IPS-18a (cell line): ENCODE measurements around the gene TPRX1.
"Not testable (repeated sequence)": the region's sequence is repeated elsewhere in the genome, so short reads cannot be mapped to it uniquely, and the experiment has no call there.

Source experiments
- H3K27ac ChIP-seq: one replicate; pipeline ENCODE4 v1.5.1; 2013; ENCODE audit warnings: low read length
- H3K27me3 ChIP-seq: one replicate; pipeline ENCODE4 v1.6.1; 2013; ENCODE audit warnings: mild to moderate bottlenecking, low read length; ENCODE audit not compliant: control insufficient read depth, insufficient read depth
- H3K36me3 ChIP-seq: one replicate; pipeline ENCODE4 v1.6.1; 2013; ENCODE audit warnings: low read depth, low read length; ENCODE audit not compliant: control insufficient read depth
- H3K4me1 ChIP-seq: one replicate; pipeline ENCODE4 v1.6.1; 2013; ENCODE audit warnings: low read depth, low read length; ENCODE audit not compliant: control insufficient read depth
- H3K4me3 ChIP-seq: one replicate; pipeline ENCODE4 v1.5.1; 2013; ENCODE audit warnings: low read length
- H3K9ac ChIP-seq: one replicate; pipeline ENCODE4 v1.6.1; 2013; ENCODE audit warnings: mild to moderate bottlenecking, low read length, moderate library complexity
- H3K9me3 ChIP-seq: one replicate; pipeline ENCODE4 v1.6.1; 2013; ENCODE audit warnings: low read depth, low read length; ENCODE audit not compliant: control insufficient read depth

The TPRX1 gene

GRCh38 chr19:47765523-47766358 is 38.6 kb downstream of the TPRX1 start:
- H3K9me3 ChIP-seq, result no peaks in the 10 kb centered on the region
- H3K9ac ChIP-seq, result no peak overlapping the region
- no peak overlapping the region for H3K4me3 ChIP-seq
- no peaks in the 10 kb centered on the region for H3K27me3 ChIP-seq
- peaks cover 9% of the 10 kb centered on the region for H3K4me1 ChIP-seq
- H3K36me3 ChIP-seq, result no peaks in the 10 kb centered on the region
- no peak overlapping the region for H3K27ac ChIP-seq

DNA sequence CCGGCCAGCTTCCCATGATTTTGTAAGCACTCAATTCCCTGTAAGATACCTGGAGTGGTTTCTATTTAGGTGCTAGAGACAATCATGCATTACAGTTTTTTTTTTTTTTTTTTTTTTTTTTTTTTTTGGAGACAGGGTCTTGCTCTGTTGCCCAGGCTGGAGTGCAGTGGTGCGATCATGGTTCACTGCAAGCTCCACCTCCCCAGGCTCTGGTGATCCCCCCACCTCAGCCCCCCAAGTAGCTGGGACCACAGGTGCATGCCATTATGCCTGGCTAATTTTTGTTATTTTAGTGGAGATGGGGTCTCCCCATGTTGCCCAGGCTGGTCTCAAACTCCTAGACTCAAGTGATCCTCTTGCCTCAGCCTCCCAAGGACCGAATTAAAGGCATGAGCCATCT is 39.6 kb downstream of the TPRX1 start:
- H3K36me3 ChIP-seq, H3K9ac ChIP-seq, H3K27ac ChIP-seq, H3K27me3 ChIP-seq, H3K4me1 ChIP-seq, H3K4me3 ChIP-seq, H3K9me3 ChIP-seq: not testable (repeated sequence)

- Histone ChIP-seq H3K4me3 (no peak overlapping the region), H3K27ac (no peak overlapping the region), H3K36me3 (peaks cover 4% of the 10 kb centered on the region), H3K9ac (no peak overlapping the region), H3K27me3 (no peaks in the 10 kb centered on the region), H3K9me3 (no peaks in the 10 kb centered on the region), H3K4me1 (peaks cover 4% of the 10 kb centered on the region)
These were observed 41.6 kb downstream of the TPRX1 start for GRCh38 chr19:47762615-47763308.

GRCh38 chr19:47762151-47762550 is 42.2 kb downstream of the TPRX1 start:
- Histone ChIP-seq H3K4me3 (no peak overlapping the region), H3K4me1 (peaks cover 4% of the 10 kb centered on the region), H3K9me3 (no peaks in the 10 kb centered on the region), H3K27ac (no peak overlapping the region), H3K27me3 (no peaks in the 10 kb centered on the region), H3K36me3 (peaks cover 10% of the 10 kb centered on the region), H3K9ac (no peak overlapping the region)

DNA sequence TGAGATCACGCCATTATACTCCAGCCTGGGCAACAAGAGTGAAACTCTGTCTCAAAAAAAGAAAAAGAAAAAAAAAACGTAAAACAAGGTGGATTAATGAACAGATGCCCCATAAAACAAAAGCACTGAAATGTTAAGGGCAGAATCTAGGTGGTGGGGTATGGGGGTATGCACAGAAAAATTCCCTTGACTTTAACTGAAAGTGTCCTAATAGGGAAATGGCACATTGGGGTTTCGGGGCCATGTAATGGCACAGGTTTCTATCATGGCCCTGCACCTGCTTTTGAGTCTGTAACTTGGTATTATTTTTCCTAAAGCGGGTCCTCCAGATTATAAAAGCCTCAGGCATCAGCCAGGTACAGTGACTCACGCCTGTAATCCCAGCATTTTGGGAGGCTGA is 42.8 kb downstream of the TPRX1 start:
- H3K9ac ChIP-seq, result no peak overlapping the region
- H3K27me3 ChIP-seq, result no peaks in the 10 kb centered on the region
- H3K27ac ChIP-seq, result no peak overlapping the region
- H3K4me3 ChIP-seq, result no peak overlapping the region
- peaks cover 15% of the 10 kb centered on the region for H3K36me3 ChIP-seq
- H3K9me3 ChIP-seq, result no peaks in the 10 kb centered on the region
- H3K4me1 ChIP-seq, result peaks cover 4% of the 10 kb centered on the region

DNA sequence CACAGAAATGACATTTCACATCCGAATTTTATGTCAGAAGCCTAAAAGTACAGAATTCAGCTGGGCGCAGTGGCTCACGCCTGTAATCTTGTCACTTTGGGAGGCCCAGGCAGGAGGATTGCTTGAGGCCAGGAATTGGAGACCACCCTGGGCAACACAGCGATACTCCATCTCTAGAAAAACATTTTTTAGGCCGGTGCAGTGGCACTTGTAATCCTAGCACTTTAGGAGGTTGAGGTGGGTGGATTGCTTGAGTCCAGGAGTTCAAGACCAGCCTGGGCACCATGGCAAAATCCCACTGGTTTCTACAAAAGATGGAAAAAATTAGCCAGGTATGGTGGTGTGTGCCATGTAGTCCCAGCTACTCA is 43.7 kb downstream of the TPRX1 start:
- no peak overlapping the region for H3K4me3 ChIP-seq
- H3K9ac ChIP-seq, result no peak overlapping the region
- no peaks in the 10 kb centered on the region for H3K27me3 ChIP-seq
- no peak overlapping the region for H3K27ac ChIP-seq
- no peaks in the 10 kb centered on the region for H3K9me3 ChIP-seq
- H3K36me3 ChIP-seq, result peaks cover 25% of the 10 kb centered on the region
- H3K4me1 ChIP-seq, result no peaks in the 10 kb centered on the region

DNA sequence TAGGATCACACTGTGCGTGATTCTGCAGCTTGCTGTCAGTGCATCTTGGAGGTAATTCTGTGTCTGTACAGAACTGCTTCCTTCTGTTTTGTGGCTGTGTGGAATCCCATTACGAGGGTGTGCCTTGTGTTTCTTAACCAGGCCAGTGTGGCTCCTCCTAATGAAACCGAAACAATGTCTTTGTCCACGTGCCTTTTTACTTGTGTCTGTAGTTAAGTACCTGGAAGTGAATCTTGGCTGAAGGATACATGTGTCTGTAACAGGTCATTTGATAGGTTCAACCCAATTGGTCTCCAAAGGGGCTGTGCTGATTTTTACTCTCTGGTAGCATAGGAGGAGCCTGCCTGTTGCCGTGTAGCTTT is 45.9 kb downstream of the TPRX1 start:
- Histone ChIP-seq H3K9ac (no peak overlapping the region), H3K36me3 (peaks cover 35% of the 10 kb centered on the region), H3K27ac (no peak overlapping the region), H3K9me3 (no peaks in the 10 kb centered on the region), H3K27me3 (no peaks in the 10 kb centered on the region), H3K4me3 (no peak overlapping the region), H3K4me1 (no peaks in the 10 kb centered on the region)

DNA sequence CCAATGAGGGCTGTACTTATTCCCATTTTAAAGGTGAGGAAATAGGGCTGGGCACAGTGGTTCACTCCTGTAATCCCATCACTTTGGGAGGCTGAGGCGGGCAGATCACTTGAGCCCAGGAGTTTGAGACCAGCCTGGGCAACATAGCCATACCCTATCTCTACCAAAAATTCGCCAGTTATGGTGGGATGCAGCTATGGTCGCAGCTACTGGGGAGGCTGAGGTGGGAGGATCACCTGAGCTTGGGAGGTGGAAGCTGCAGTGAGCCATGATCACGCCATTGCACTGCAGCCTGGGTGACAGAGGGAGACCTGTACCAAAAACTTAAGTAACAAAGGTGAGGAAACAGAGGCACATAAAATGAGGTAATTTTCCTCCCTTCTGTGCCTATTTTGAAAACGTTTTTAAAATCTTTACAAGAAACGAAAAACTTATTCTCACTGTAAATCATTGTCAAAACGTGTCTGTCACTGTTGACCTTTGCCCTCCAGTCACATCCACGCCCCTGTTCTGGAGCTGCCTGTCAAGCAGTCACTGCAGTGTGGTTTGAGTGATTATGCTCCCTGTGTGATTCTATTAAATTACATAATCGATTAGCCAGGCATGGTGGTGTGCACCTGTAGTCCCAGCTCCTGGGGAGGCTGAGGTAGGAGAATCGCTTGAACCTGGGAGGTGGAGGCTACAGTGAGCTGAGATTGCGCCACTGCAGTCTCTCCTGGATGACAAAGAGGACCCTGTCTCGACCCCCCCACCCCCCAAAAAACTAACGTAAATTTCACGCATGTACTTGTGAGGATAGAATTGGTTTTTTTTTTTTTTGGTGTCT is 46.5 kb downstream of the TPRX1 start:
- H3K4me1 ChIP-seq, result no peaks in the 10 kb centered on the region
- H3K9ac ChIP-seq, result no peak overlapping the region
- H3K4me3 ChIP-seq, result no peak overlapping the region
- no peaks in the 10 kb centered on the region for H3K27me3 ChIP-seq
- no peaks in the 10 kb centered on the region for H3K9me3 ChIP-seq
- H3K27ac ChIP-seq, result no peak overlapping the region
- H3K36me3 ChIP-seq, result peaks cover 41% of the 10 kb centered on the region

- Histone ChIP-seq H3K4me1 (no peaks in the 10 kb centered on the region), H3K36me3 (peaks cover 49% of the 10 kb centered on the region), H3K4me3 (no peak overlapping the region), H3K27me3 (no peaks in the 10 kb centered on the region), H3K27ac (no peak overlapping the region), H3K9ac (no peak overlapping the region), H3K9me3 (no peaks in the 10 kb centered on the region)
These were observed 47.3 kb downstream of the TPRX1 start for GRCh38 chr19:47756953-47757608.

- Histone ChIP-seq H3K4me3 (no peak overlapping the region), H3K36me3 (peaks cover 51% of the 10 kb centered on the region), H3K27ac (no peak overlapping the region), H3K9me3 (no peaks in the 10 kb centered on the region), H3K9ac (no peak overlapping the region), H3K27me3 (no peaks in the 10 kb centered on the region), H3K4me1 (no peaks in the 10 kb centered on the region)
These were observed 47.8 kb downstream of the TPRX1 start for GRCh38 chr19:47756627-47756929.
